ENCODE results near the gene RAB24.

GRCh38 chr5:177347699-177348098 lies 44.2 kb upstream of the RAB24 start:
- TF ChIP-seq CTCF (IDR thresholded peaks at IDR 0.05), result no peak
- no peak for TF ChIP-seq POLR2A (IDR thresholded peaks at IDR 0.05)
